CD1c-positive myeloid dendritic cell (primary cell): ENCODE measurements around the gene OR2H1.

Experiments
- DNase-seq: peaks from one replicate; pipeline ENCODE4 v3.0.0-alpha.2; 2016; ENCODE audit errors: extremely low spot score

Gene OR2H1

DNA sequence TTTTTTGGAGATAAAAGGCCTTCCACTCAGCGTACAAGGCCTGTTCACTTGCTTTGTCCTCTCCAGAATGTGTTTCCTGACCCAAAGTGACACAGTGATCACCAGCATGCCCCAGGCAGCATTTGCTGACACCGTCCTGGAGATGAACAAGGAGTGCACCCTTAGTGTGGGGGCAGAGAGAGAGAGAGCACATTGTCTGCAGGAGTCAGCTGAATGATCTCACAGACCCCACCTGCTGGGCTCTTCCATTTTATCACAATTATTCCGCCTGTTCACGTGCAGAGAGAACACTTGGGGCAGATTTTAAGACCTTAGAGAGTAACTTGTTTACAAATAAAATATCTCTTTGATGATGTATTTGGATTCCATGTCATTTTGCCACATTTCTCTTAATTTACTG lies 53.2 kb downstream of the OR2H1 start:
- no peak for DNase-seq

DNA sequence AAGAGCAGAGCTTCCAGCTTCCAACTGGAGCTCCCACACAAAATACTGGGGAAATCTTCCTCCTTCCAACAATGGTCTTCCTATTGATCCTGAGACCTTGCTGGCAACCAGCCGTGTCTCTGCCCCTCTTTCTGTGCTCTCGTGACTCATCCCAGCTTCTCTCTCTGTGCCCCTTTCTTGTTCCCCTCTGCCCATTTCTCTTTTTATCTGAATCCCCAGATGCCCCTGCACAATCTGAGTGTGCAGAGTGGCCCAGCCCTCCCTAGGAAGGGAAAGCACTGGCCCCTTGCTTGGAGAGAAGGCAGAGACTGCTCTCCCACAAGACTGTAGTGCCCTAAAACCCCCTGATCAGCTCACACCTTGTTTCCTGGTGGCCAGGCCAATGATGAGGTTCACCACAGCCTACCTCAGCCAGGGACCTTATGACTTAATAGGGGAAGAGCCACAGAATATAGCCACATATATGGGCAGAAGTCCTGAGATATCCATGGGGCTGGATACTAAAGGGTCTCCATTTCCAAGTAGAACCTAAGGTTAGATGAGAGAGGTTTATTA lies 53.9 kb downstream of the OR2H1 start:
- no peak for DNase-seq
